SH-SY5Y (cell line): ENCODE data around the gene DLG2.

ENCODE experiments used
- GATA2 ChIP-seq: IDR thresholded peaks from 2 replicates; pipeline ENCODE4 v1.6.1; 2011; ENCODE audit warnings: mild to moderate bottlenecking, low read depth, low read length
- GATA3 ChIP-seq: IDR thresholded peaks from 2 replicates; pipeline ENCODE4 v1.6.1; 2011; ENCODE audit warnings: low read depth, mild to moderate bottlenecking, low read length, moderate library complexity

- TF ChIP-seq GATA2 (no peak), GATA3 (no peak)
Observed at GRCh38 chr11:85299258-85299942, 327.7 kb downstream of the DLG2 start.
